OCI-LY7 (cell line): ENCODE data around the gene MTFP1. TPM values are rescaled to one million over a fixed set of nuclear protein-coding genes. Genes with fewer than 3 reads are reported as not detected.
A peak's percentile ranks its signal among the peaks of the same experiment; 100 is the strongest.

Experiments
- BruUV-seq: library from RNA; stranded (reverse); fragments of 400-500 nt; replicated peaks from 2 replicates; lab custom pipeline; 2021; lab: Mats Ljungman, UMichigan
- CTCF ChIA-PET: fragments of 300-600 bp; sonication (Branson Sonifier 250); formaldehyde crosslinking; loops from one replicate; lab custom pipeline; 2022; ENCODE audit warnings: antibody characterized with exemption; ENCODE audit not compliant: unreplicated experiment; lab: Charles Lee
- POLR2A ChIA-PET: fragments of 300-600 bp; sonication (Branson Sonifier 250); formaldehyde crosslinking; loops from one replicate; lab custom pipeline; 2022; ENCODE audit warnings: antibody characterized with exemption; lab: Charles Lee
- DNase-seq: peaks from one replicate; pipeline ENCODE4 v3.0.0-alpha.2; 2015; ENCODE audit warnings: low spot score
- H2AFZ ChIP-seq: fragments of 200-600 bp; sonication (generic), shearing (Covaris generic); 2 replicates; pipeline ENCODE4 v1.6.1; 2014; ENCODE audit warnings: mild to moderate bottlenecking, antibody characterized with exemption, low read length, moderate library complexity
- H3K27ac ChIP-seq: fragments of 200-600 bp; sonication (generic); 2 replicates; pipeline ENCODE4 v1.5.1; 2014; ENCODE audit warnings: mixed run types, low read depth, mild to moderate bottlenecking, moderate library complexity, low read length, inconsistent platforms; ENCODE audit not compliant: poor library complexity, severe bottlenecking
- H3K36me3 ChIP-seq: fragments of 200-600 bp; sonication (generic); 2 replicates; pipeline ENCODE4 v1.6.1; 2014; ENCODE audit warnings: mild to moderate bottlenecking, antibody characterized with exemption, low read length, moderate library complexity, mixed read lengths; ENCODE audit not compliant: insufficient read depth
- H3K4me1 ChIP-seq: fragments of 200-600 bp; sonication (generic); 2 replicates; pipeline ENCODE4 v1.5.1; 2014; ENCODE audit warnings: mild to moderate bottlenecking, low read length; ENCODE audit not compliant: insufficient read depth, poor library complexity, severe bottlenecking
- H3K4me2 ChIP-seq: fragments of 200-600 bp; sonication (generic); 2 replicates; pipeline ENCODE4 v1.6.1; 2014; ENCODE audit warnings: mild to moderate bottlenecking, low read length
- H3K4me3 ChIP-seq: fragments of 200-600 bp; sonication (generic); 2 replicates; pipeline ENCODE4 v1.5.1; 2014; ENCODE audit warnings: mild to moderate bottlenecking, low read depth, low read length; ENCODE audit not compliant: poor library complexity, severe bottlenecking
- H3K79me2 ChIP-seq: fragments of 200-600 bp; sonication (generic); 2 replicates; pipeline ENCODE4 v1.6.1; 2016; ENCODE audit warnings: low read depth, mild to moderate bottlenecking, low read length, moderate library complexity, mixed read lengths; ENCODE audit not compliant: insufficient read depth
- H3K9me2 ChIP-seq: fragments of 200-600 bp; sonication (generic); 2 replicates; pipeline ENCODE4 v1.6.1; 2016; ENCODE audit warnings: mild to moderate bottlenecking, low read length, mixed read lengths; ENCODE audit not compliant: insufficient read depth
- H3K9me3 ChIP-seq: fragments of 200-600 bp; sonication (generic); 2 replicates; pipeline ENCODE4 v1.6.1; 2014; ENCODE audit warnings: mild to moderate bottlenecking, mixed run types, low read length, mixed read lengths
- H4K20me1 ChIP-seq: fragments of 200-600 bp; sonication (generic); 2 replicates; pipeline ENCODE4 v1.6.1; 2014; ENCODE audit warnings: mild to moderate bottlenecking, antibody characterized with exemption, low read length, moderate library complexity, mixed read lengths; ENCODE audit not compliant: insufficient read depth
- EZH2phosphoT487 ChIP-seq: fragments of 200-600 bp; sonication (generic); IDR thresholded peaks from 2 replicates; pipeline ENCODE4 v1.6.1; 2018; ENCODE audit warnings: low read depth, borderline replicate concordance, mild to moderate bottlenecking, mixed run types, antibody characterized with exemption, low read length, moderate library complexity, mixed read lengths
- intact Hi-C: fragments of 100-400 bp; cut with micrococcal nuclease; formaldehyde crosslinking; loops from one replicate; pipeline ENCODE4 v1.10.0; 2022; ENCODE audit not compliant: unreplicated experiment
- total RNA-seq, 2 experiments: library from RNA; depleted of rRNA in 1 of 2; stranded (reverse); fragments of >200 nt in 1 of 2; shearing (Covaris generic) in 1 of 2; gene quantifications; 2 replicates each; pipeline ENCODE4 v1.2.3, GENCODE V29; 2014 to 2022
- TF ChIP-seq, protein P1 (sequence below): fragments of 200-600 bp; sonication (generic); conservative IDR thresholded peaks from 2 replicates; pipeline ENCODE4 v1.5.1; 2014; ENCODE audit warnings: mild to moderate bottlenecking, antibody characterized with exemption, low read length, moderate library complexity, mixed read lengths

MTFP1 gene
- total RNA-seq, 2 experiments from 2014 or later, result 81.9 to 83.2 TPM

DNA sequence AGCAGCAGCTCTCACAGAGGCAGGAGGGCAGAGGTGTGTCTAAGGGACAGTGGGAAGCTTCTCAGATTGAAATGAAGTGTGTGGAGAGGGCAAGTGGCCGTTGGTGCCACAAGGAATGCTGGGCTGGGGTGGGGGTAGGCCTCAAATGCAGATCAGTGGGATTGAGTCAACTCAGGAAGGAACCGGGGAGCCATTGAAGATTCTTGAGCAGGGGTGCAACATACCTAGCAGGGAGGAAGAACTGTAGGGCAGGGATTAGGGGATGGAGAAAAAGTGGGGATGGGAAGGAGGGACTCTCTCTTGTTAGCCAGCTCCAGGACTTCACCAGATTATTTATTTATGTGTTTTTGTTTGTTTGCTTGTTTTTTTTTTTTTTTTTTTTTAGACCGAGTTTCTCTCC is 31.7 kb upstream of the MTFP1 start:
- intact Hi-C loops, result no loop called here
- POLR2A ChIA-PET, result interaction anchor here (0.7 to 1.9 kb wide), 3 partner anchors 31 to 204 kb away, joined by 4 read pairs; no protein-coding TSS in a partner anchor

DNA sequence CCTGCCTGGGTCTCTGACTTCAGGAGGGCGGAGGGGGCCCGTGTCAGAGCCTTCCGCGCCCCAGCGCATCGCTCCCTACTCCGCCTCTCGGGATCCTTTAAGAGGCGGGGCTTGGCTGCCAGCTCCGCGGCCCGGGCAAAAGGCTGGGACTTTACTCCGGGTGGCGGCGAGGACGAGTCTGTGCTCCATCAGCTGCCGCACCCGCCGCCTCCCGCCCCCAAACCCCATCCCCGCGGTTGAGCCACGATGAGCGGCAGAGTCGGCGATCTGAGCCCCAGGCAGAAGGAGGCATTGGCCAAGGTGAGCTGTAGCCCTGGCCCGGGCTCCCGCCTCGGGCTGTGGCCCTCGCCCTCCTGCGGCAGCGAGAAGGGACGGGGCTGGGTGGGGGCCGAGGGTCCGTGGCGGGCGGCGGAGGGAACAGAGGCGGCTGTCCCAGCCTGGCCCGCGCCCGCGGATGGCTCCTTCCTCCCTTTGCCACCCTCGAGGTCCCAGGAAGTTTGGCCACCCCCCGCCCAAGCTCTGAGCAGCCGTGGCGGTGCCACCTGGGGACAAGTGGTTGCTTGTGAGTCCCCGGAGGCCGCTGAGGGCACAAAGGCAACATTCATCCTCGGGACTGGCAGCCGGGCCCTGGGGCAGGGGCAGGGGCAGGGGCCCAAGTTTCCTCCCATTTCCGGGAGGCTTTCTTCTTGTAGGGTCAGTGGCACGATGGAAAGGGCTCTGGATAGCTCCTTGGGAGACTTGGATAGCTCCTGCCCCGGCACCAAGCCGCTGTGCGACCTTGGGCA is 28.5 kb upstream of the MTFP1 start, which contains the start of gene SEC14L2:
Gene SEC14L2, plus strand, starts transcription at position 148 of the 785 bp plus-strand sequence. Its CDS starts 99 bp downstream, at position 247.
- no TSS peak for BruUV-seq
- Histone ChIP-seq H4K20me1 (no peaks in the 10 kb centered on the region), H3K79me2 (no peaks in the 10 kb centered on the region), H3K36me3 (no peaks in the 10 kb centered on the region), H3K9me2 (no peaks in the 10 kb centered on the region), H3K9me3 (no peaks in the 10 kb centered on the region), H3K4me1 (peaks cover 17% of the 10 kb centered on the region), H3K4me3 (no peak within 1 kb of the TSS), H2AFZ (no peak within 1 kb of the TSS), H3K27ac (no peak within 1 kb of the TSS), H3K4me2 (peak within 1 kb of the TSS; percentile 43)
- POLR2A ChIA-PET, result interaction anchor here (0.7 kb wide), 1 partner anchor 27 kb away, joined by 3 read pairs; no protein-coding TSS in a partner anchor
- TF ChIP-seq EZH2phosphoT487, result no peak
- TF ChIP-seq, protein P1, sequence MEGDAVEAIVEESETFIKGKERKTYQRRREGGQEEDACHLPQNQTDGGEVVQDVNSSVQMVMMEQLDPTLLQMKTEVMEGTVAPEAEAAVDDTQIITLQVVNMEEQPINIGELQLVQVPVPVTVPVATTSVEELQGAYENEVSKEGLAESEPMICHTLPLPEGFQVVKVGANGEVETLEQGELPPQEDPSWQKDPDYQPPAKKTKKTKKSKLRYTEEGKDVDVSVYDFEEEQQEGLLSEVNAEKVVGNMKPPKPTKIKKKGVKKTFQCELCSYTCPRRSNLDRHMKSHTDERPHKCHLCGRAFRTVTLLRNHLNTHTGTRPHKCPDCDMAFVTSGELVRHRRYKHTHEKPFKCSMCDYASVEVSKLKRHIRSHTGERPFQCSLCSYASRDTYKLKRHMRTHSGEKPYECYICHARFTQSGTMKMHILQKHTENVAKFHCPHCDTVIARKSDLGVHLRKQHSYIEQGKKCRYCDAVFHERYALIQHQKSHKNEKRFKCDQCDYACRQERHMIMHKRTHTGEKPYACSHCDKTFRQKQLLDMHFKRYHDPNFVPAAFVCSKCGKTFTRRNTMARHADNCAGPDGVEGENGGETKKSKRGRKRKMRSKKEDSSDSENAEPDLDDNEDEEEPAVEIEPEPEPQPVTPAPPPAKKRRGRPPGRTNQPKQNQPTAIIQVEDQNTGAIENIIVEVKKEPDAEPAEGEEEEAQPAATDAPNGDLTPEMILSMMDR, result no peak
- intact Hi-C loops, result no loop called here
- no peak for DNase-seq
- CTCF ChIA-PET, result interaction anchor here (0.7 kb wide), 1 partner anchor 34 kb away, joined by 4 read pairs; no protein-coding TSS in a partner anchor

More for the DNA sequence above, 31.7 kb upstream of the MTFP1 start:
- TF ChIP-seq, protein P1, result no peak
- TF ChIP-seq EZH2phosphoT487, result no peak
- Histone ChIP-seq H3K79me2 (no peaks in the 10 kb centered on the region), H3K9me2 (no peaks in the 10 kb centered on the region), H3K4me3 (no peak overlapping the region), H3K36me3 (no peaks in the 10 kb centered on the region; the same call in 1 of the 2 replicates), H4K20me1 (no peaks in the 10 kb centered on the region), H2AFZ (peak overlapping the region; percentile 70; the same call in 1 of the 2 replicates), H3K27ac (no peak overlapping the region), H3K4me1 (peaks cover 31% of the 10 kb centered on the region), H3K9me3 (peaks cover 6% of the 10 kb centered on the region; the same call in 1 of the 2 replicates), H3K4me2 (no peak overlapping the region)
- CTCF ChIA-PET, result no interaction called here
- DNase-seq, result no peak
- no TSS peak for BruUV-seq
